ENCODE data around the gene ZNF740. TPM values are rescaled to one million over a fixed set of nuclear protein-coding genes. Genes with fewer than 3 reads are reported as not detected.

The ZNF740 gene
- polyA plus RNA-seq, 1 donor from 2014 or later: 24.3 TPM

DNA sequence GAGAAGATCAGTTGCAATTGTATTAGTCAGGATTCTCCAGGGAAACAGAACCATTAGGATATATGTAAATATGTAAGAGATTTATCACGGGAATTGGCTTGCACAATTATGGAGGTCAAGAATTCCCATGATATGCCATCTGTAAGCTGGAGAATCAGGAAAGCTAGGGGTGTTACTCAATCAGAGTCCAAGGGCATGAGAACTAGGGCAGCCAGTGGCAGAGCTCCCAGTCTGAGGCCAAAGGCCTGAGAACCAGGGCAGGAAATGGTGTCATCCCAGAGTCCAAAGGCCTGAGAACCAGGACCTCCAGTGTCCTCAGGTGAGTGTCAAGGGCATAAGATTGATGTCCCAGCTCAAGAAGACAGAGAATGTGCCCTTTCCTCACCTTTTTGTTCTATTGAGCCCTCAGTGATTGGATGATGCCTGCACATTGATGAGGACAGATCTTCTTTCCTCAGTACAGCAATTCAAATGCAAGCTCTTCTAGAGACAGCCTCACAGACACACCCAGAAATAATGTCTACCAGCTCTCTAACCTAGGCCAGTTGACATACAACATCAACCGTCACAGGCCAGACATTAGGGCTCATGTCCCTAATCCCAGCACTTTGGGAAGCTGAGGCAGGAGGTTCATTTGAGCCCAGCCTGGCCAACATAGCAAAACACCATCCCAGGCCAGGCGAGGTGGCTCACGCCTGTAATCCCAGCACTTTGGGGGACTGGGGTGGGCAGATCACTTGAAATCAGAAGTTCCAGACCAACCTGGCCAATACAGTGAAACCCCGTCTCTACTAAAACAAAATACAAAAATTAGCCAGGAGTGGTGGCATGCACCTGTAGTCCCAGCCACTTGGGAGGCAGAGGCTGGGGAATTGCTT, 34.9 kb upstream of the ZNF740 start:
- Histone ChIP-seq H3K27ac (ENCODE audit: low read length) (no peak overlapping the region), H3K36me3 (ENCODE audit: insufficient read depth, low read length) (no peaks in the 10 kb centered on the region), H3K4me2 (ENCODE audit: low read length) (no peak overlapping the region), H3F3A (ENCODE audit: insufficient read depth, low read length, poor library complexity, severe bottlenecking) (no peaks in the 10 kb centered on the region), H4K20me1 (ENCODE audit: insufficient read depth) (no peaks in the 10 kb centered on the region), H3K9me3 (ENCODE audit: low read length) (no peaks in the 10 kb centered on the region), H3K79me2 (replicated peaks; ENCODE audit: insufficient read depth, low read length) (no peaks in the 10 kb centered on the region), H3K9me2 (ENCODE audit: insufficient read depth, low read length) (no peaks in the 10 kb centered on the region), H2AFZ (ENCODE audit: low read depth, low read length) (no peak overlapping the region), H3K4me3 (ENCODE audit: low read length) (no peak overlapping the region), H3K9ac (ENCODE audit: low read length) (no peak overlapping the region), H3K27me3 (ENCODE audit: insufficient read depth, low read depth, low read length) (no peaks in the 10 kb centered on the region)
- TF ChIP-seq POLR2AphosphoS5 (IDR thresholded peaks at IDR 0.05) (no peak), EP300 (conservative IDR thresholded peaks at IDR 0.05; ENCODE audit: poor library complexity, severe bottlenecking) (no peak), MXI1 (conservative IDR thresholded peaks at IDR 0.05; ENCODE audit: poor library complexity, severe bottlenecking) (no peak)
- TF ChIP-seq, protein P1, sequence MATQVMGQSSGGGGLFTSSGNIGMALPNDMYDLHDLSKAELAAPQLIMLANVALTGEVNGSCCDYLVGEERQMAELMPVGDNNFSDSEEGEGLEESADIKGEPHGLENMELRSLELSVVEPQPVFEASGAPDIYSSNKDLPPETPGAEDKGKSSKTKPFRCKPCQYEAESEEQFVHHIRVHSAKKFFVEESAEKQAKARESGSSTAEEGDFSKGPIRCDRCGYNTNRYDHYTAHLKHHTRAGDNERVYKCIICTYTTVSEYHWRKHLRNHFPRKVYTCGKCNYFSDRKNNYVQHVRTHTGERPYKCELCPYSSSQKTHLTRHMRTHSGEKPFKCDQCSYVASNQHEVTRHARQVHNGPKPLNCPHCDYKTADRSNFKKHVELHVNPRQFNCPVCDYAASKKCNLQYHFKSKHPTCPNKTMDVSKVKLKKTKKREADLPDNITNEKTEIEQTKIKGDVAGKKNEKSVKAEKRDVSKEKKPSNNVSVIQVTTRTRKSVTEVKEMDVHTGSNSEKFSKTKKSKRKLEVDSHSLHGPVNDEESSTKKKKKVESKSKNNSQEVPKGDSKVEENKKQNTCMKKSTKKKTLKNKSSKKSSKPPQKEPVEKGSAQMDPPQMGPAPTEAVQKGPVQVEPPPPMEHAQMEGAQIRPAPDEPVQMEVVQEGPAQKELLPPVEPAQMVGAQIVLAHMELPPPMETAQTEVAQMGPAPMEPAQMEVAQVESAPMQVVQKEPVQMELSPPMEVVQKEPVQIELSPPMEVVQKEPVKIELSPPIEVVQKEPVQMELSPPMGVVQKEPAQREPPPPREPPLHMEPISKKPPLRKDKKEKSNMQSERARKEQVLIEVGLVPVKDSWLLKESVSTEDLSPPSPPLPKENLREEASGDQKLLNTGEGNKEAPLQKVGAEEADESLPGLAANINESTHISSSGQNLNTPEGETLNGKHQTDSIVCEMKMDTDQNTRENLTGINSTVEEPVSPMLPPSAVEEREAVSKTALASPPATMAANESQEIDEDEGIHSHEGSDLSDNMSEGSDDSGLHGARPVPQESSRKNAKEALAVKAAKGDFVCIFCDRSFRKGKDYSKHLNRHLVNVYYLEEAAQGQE (IDR thresholded peaks at IDR 0.05; ENCODE audit: borderline replicate concordance): no peak
- TF ChIP-seq, protein P2, sequence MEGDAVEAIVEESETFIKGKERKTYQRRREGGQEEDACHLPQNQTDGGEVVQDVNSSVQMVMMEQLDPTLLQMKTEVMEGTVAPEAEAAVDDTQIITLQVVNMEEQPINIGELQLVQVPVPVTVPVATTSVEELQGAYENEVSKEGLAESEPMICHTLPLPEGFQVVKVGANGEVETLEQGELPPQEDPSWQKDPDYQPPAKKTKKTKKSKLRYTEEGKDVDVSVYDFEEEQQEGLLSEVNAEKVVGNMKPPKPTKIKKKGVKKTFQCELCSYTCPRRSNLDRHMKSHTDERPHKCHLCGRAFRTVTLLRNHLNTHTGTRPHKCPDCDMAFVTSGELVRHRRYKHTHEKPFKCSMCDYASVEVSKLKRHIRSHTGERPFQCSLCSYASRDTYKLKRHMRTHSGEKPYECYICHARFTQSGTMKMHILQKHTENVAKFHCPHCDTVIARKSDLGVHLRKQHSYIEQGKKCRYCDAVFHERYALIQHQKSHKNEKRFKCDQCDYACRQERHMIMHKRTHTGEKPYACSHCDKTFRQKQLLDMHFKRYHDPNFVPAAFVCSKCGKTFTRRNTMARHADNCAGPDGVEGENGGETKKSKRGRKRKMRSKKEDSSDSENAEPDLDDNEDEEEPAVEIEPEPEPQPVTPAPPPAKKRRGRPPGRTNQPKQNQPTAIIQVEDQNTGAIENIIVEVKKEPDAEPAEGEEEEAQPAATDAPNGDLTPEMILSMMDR (IDR thresholded peaks at IDR 0.05; ENCODE audit: poor library complexity, severe bottlenecking): no peak

DNA sequence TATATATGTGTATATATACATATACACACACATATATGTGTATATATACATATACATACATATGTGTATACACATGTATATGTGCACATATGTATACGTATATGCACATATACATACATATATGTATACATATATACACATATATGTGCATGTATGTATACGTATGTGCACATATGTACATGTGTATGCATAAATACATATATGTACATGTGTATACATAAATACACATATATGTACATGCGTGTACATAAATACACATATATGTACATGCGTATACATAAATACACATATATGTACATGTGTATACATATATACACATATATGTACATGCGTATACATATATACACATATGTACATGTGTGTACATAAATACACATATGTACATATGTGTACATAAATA, 33.3 kb upstream of the ZNF740 start:
- H3K27me3 ChIP-seq (ENCODE audit: insufficient read depth, low read depth, low read length): no peaks in the 10 kb centered on the region
- TF ChIP-seq SMC3 (conservative IDR thresholded peaks at IDR 0.05; ENCODE audit: poor library complexity): no peak
- no peak for TF ChIP-seq MXI1 (conservative IDR thresholded peaks at IDR 0.05; ENCODE audit: poor library complexity, severe bottlenecking)
- TF ChIP-seq, protein P1 (IDR thresholded peaks at IDR 0.05; ENCODE audit: borderline replicate concordance): no peak
- TF ChIP-seq RAD21 (conservative IDR thresholded peaks at IDR 0.05): no peak
- no peak for TF ChIP-seq POLR2AphosphoS5 (IDR thresholded peaks at IDR 0.05)
- TF ChIP-seq, protein P2 (IDR thresholded peaks at IDR 0.05; ENCODE audit: poor library complexity, severe bottlenecking): no peak
- TF ChIP-seq TAF1 (IDR thresholded peaks at IDR 0.05; ENCODE audit: low read depth): no peak
- no peak for TF ChIP-seq EP300 (conservative IDR thresholded peaks at IDR 0.05; ENCODE audit: poor library complexity, severe bottlenecking)
- no peak for TF ChIP-seq EZH2 (IDR thresholded peaks at IDR 0.05; ENCODE audit: borderline replicate concordance, insufficient read depth, low read length, poor library complexity, severe bottlenecking)
- no peak overlapping the region for H3K4me2 ChIP-seq (ENCODE audit: low read length)
- no peaks in the 10 kb centered on the region for H3K79me2 ChIP-seq (replicated peaks; ENCODE audit: insufficient read depth, low read length)
- H3K27ac ChIP-seq (ENCODE audit: low read length): no peak overlapping the region
- no peaks in the 10 kb centered on the region for H4K20me1 ChIP-seq (ENCODE audit: insufficient read depth)
- no peaks in the 10 kb centered on the region for H3K9me3 ChIP-seq (ENCODE audit: low read length)
- no peaks in the 10 kb centered on the region for H3F3A ChIP-seq (ENCODE audit: insufficient read depth, low read length, poor library complexity, severe bottlenecking)
- H3K9ac ChIP-seq (ENCODE audit: low read length): no peak overlapping the region
- H2AFZ ChIP-seq (ENCODE audit: low read depth, low read length): no peak overlapping the region
- no peaks in the 10 kb centered on the region for H3K36me3 ChIP-seq (ENCODE audit: insufficient read depth, low read length)
- H3K9me2 ChIP-seq (ENCODE audit: insufficient read depth, low read length): no peaks in the 10 kb centered on the region
- no peak overlapping the region for H3K4me3 ChIP-seq (ENCODE audit: low read length)

Data from neural cell (in vitro differentiated cells).